HK-2 (cell line): ENCODE results near the gene FCHSD2.
"Not testable (repeated sequence)": the region's sequence is repeated elsewhere in the genome, so short reads cannot be mapped to it uniquely, and the experiment has no call there.

Experiments
- DNase-seq: peaks from one replicate; pipeline ENCODE4 v3.0.0-alpha.2; 2018; ENCODE audit not compliant: unreplicated experiment

FCHSD2 gene

DNA sequence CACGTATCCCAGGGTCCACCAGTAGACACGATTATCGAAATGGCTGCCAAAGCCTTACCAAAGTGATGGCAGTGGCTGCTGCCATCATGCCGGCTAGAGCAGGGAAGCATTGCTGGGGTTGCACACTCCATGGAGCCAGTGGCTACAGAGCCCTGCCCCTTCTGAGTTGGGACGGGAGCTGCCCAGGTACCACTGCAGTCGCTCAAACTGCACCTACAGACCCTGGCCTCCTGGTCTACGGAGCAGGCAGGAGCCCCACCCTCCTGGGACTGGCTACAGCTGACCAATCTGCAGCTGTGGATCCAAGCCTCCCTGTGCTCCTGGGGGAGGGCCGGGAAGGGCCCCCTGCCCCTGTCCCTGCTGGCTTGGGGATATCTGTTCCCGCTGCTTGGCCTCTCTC lies 216.5 kb downstream of the FCHSD2 start:
- DNase-seq: no peak

DNA sequence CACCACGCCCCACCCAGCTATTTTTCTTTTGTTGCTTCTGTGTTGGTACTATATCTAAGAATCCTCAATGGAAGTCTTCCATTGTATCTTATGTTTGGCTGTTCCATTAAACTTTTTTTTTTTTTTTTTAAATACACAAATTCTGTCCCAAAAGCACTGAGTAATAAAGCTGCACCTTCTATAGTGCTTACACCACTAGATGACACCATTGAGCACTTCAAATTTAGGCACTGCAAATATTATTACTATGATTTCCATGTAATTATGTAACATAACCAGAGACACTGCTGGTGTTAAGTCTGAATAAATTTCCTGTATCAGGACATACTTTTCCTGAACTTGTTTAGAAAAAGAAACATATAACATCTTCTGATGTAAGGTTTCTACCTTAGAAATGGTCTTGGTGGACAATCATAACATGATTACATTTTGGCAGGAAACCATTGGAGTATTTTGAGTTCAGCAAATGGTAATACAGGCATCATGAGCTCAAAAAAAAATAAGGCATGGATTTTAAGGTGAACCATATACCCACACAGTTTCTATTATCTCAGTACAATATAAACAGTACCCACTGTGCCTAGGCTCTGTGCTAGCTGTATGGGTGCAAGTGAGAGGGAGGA lies 217.4 kb downstream of the FCHSD2 start:
- DNase-seq: no peak

DNA sequence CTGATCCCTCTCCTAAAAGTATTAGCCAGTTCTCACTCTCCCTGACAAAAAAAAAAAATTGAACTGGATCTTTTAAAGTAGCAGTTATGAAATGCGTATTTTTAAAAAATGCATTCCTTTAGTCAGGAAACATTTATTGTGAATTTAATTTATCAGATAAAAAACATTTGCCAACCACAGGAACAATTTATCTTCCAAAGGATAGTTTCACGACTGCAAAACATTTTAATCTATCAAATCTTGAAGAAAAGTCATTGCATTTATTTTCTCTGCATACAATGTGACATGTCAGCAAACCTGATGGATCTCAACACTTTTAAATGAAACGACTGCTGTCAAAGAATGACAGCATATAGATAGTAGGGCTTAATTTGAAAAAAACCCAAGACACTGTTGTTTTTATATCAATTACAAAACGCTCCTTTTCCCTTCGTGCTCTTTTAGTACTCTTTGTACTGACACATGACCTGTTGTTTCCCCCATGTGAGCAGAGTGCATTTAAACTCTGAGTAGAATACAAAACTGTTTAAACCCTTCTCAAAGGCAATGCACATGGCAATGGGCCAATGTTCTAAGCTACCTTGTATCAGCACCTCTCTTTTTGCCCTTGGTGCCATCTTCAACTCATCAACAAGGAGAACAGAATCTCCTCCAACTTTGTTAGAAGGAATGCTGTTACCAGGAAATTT lies 220.9 kb downstream of the FCHSD2 start:
- no peak for DNase-seq

DNA sequence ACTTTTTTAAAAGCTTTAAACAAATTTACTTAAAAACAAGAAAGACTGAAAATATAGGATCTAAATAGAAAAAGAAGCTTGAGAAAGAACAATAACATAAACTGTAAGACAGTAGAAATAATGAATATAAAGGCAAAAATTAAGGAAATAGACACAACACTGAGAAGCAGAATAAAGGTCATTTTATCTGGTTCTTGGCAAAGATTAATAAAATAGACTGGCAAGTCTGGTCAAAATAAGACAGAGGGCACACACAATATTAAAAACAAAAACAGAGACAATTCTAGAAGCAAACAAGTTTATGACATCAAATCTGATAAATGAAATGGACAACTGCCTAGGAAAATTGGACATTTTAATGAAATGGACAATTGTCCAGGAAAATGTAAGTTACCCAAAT lies 222.1 kb downstream of the FCHSD2 start:
- DNase-seq: no peak

DNA sequence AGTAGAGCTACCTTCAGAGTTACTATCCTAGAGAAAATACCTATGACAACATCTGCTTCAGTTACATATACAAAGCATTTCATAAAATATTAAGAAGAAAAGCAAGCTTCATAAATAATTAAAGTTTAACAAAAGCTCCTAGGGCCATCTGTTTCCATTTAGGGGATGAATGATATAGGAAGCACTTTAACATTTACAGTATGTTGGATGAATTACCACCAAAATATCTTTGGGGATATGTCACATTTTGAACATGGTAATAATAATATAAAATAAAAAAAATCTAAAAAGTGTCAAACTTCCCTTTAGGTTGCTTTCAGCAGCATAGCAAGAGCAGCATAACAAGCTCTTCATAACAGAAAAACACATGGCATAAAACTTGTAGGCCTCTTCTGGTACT lies 223.3 kb downstream of the FCHSD2 start:
- no peak for DNase-seq

DNA sequence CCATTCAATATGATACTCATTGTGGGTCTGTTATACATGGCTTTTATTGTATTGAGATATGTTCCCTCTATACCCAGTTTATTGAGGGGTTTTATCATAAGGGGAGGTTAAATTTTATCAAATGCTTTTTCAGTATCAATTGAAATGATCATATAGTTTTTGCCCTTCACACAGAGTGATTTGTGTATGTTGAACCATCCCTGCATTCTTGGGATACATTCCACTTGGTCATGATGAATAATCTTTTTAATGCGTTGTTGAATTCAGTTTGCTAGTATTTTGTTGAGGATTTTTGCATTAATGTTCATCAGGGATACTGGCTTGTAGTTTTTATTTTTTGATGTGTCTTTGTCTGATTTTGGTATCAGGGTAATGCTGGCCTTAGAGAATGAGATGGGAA lies 229.9 kb downstream of the FCHSD2 start:
- no peak for DNase-seq

DNA sequence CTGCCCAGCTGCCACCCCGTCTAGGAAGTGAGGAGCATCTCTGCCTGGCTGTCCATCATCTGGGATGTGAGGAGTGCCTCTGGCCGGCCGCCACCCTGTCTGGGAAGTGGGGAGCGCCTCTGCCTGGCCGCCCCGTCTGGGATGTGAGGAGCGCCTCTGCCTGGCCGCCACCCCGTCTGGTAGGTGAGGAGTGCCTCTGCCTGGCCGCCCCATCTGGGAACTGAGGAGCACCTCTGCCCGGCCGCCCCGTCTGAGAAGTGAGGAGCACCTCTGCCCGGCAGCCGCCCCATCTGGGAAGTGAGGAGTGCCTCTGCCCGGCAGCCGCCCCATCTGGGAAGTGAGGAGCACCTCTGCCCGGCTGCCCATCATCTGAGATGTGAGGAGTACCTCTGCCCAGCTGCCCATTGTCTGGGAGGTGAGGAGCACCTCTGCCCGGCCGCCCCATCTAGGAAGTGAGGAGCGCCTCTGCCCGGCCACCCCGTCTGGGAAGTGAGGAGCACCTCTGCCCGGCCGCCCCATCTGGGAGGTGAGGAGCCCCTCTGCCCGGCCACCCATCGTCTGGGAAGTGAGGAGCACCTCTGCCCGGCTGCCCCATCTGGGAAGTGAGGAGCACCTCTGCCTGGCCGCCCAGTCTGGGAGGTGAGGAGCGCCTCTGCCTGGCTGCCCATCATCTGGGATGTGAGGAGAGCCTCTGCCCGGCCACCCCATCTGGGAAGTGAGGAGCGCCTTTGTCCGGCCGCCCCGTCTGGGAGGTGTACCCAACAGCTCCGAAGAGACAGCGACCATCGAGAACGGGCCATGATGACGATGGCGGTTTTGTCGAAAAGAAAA lies 232.3 kb downstream of the FCHSD2 start:
- not testable (repeated sequence) for DNase-seq

DNA sequence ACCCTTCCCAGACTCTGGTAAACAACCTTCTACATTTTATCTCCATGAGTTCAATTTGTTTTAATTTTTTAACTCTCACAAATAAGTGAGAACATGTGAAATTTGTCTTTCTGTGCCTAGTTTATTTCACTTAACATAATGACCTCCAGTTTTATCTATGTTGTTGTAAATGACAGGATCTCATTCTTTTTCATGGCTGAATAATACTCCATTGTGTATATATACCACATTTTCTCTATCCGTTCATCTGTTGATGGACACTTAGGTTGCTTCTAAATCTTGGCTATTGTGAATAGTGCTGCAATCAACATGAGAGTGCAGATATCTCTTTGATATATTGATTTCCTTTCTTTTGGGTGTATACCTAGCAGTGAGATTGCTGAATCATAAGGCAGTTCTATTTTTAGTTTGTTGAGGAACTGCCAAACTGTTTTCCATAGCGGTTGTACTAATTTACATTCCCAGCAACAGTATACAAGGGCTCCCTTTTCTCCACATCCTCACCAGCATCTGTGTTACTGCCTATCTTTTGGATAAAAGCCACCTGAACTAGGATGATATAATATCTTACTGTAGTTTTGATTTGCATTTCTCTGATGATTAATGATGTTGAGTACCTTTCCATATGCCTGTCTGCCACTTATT lies 234.0 kb downstream of the FCHSD2 start:
- no peak for DNase-seq

DNA sequence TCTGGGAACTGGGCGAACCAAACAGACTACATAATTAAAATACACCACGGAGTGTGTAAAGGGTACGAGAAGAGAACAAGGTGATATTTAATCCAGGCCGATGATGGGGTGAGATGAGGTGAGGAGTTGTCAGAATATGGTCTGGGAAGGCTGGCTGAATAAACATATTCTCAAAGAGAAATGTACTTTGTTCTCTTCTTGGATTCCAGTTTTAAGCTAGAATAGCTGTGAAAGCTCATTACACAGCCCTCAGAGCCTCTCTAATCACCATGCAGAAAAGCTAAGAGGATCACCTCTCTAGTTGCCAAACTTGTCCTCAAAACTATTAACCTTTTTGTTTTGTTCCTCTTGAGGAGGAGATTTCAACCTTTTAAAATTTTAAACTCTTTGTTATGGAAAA lies 238.1 kb downstream of the FCHSD2 start:
- no peak for DNase-seq

DNA sequence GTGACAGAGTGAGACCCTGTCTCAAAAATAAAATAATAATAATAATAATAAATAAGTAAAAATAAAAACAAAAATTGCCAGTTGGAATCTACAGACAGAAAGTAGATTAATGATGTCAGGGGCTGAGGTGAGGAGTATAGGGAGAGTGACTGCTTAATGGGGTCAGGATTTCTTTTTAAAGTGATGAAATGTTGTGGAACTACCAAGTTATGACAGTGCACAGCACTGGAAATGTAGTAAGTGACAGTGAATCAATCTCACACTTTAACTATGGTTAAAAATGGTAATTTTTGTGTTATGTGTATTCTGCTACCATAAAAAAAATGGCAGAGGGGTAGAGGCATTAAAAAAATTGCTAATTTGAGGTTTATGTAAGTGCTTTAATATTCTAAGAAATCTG lies 240.7 kb downstream of the FCHSD2 start:
- no peak for DNase-seq

DNA sequence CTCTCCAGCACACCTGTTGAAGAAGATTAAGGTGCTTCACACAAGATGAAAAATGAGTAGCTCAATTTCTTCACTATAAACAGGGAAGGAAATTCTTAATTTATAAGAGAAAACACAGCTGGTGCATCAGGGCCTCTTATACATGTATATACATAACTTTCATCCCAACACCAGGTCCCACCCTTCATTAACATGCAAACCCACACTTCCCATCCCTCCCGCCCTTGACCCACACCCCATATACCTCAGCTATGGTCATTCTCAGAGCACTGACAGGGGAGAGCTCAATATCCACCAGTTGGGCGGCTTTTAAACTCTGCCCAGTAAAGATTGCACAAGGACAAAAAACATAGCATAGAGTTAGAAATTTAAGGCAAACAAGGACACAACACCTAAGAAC lies 242.1 kb downstream of the FCHSD2 start:
- no peak for DNase-seq

DNA sequence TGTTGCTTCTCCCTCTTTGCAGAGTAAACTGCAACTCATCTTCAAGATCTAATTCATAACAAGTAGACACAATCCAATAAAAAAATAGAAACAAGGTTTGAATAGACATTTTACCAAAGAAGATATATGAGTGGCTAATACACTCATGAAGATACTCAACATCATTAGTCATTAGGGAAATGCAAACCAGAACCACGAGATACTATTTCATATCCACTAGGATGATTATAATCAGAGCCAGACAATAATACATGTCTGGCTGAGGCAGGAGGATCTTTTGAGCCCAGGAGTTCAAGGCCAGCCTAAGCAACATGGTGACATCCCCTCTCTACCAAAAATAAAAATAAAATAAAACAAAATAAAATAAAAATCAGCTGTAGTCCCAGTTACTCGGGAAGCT lies 242.9 kb downstream of the FCHSD2 start:
- no peak for DNase-seq

DNA sequence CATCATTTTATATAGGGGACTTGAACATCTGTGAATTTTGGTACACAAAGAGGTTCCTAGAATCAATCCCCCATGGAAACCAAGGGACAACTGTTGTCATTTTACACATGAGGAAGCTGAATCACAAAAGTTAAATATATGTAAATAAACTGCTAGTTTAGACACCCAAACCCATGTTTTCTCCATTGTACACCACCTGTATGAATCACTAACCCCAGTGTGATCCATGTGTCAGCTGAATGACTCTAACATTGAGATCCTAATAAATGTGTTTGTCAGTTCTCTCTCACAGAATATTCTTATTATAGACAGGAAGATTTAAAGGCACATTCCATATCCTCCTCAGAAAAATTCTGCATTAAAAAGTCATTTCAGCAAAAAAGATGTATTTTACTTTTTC lies 244.6 kb downstream of the FCHSD2 start:
- DNase-seq: no peak

DNA sequence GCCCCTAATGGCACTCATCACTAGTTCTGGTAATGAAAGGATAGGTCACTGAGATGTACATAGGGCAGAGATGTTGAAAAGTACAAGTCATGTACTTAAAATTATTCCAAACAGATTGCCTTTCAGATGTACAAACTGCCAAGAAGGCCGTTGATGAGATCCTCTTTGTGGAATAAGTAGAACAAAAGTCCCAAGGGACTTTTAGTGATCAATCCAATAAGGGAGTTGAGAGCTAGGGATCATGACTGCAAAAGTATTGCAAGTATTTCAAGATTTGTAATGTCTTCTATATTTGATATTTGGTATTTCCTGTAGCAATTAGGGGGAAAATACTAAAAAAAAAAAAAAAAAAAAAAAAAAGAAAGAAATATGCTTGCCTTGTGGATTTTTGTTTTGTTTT lies 245.7 kb downstream of the FCHSD2 start:
- no peak for DNase-seq

DNA sequence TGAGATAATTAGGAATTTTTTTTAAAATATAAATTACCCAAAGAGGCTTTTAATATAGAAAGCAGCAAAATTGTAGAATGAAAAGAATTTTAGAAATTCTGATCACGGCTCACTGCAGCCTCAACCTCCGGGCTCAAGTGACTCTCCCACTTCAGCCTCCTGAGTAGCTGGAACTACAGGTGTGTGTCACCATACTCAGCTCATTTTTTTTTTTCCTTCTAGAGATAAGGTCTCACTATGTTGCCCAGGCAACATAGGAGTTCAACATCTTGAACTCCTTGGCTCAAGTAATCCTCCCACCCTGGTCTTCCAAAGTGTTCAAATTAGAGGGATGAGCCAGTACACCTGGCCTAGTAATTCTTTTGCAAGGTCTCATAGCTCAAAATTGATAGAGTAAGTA lies 251.2 kb downstream of the FCHSD2 start:
- no peak for DNase-seq

DNA sequence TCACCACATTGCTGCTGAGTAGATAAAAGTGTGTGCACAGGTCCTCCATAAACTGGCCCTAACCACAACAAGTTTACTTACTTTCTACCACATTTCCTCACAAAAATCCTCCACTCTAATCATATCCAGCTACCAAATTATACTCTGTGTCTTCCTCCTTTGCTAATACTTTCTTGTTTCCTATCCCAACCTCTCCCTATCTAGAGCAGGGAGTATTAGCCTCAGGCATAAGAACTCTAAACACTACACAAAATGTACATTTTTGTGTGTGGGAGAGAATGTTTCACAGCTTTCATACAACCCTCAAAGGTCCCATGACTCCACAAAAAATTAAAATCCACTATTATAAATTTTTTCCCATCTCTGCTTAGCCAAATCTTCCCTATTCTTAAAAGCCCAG lies 255.5 kb downstream of the FCHSD2 start:
- DNase-seq: no peak

DNA sequence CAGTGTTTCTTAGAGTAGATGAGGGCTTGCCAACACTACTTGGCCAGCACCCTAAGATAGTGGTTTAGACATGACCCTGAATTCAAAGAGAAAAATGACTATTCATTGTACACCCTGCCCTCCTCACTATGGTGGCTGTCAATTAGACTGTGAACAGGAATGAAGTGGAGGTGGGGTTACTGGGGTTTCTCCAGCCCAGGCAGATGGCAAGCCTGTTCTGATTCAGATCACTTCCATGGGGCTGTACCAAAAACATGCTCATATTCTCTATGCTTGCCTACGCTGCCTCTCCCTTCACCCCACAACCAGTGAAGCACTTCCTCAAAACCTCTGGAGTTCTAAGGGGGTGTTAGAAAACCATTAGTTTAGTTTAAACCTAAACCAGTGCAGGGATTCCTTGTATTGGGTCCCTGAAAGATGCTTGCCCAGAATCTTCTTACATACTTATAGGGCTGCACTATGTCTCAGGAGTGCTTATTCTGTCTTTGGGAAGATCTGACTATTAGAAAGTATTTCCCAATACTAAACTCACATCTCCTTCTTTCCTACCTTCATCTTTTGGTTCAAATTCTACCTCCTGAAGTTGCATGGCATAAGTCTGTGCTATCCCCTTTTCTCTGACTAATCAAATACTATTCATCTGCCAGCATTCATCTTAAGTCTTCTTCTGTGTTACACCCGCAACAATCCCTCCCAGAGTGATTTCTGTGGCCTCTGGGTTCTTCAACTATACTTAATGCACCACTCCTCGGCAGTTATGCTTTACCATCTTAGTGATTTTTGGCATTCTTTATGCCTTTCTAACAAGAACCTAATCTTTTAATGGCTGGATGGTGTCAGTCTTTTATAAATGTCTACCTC lies 256.1 kb downstream of the FCHSD2 start:
- DNase-seq: no peak

DNA sequence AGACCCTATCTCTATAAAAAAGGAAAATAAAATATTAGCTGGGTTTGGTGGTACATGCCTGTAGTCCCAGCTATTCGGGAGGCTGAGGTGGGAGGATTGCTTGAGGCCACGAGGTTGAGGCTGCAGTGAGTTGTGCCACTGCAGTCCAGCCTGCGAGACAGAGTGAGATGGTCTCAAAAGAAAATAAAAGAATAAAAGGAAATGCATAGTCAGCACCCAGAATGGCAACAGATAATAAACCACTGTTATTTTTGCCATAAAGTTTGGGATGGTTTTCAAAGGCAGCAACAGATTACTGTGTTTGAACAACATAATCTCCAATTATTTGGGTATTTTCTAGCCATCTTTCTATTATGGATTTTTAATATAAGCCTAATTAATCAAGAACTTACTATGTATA lies 266.0 kb downstream of the FCHSD2 start:
- no peak for DNase-seq

DNA sequence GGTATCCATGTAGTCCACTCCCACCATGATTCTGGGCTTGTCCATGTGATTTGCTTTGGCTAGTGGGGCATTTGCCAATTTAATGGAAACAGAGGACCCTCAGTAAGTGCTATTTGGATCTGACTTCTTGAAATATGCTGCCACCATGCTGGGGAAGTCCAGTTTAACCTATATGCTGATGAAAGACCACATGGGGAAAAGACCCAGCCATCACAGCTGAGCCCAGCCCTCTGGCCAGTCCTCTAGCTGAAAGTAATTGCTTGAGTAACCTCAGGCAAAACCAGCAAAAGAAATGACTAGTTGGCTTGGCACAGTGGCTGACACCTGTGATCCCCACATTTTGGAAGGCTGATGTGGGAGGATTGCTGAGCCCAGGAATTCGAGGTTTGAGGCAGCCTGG lies 266.4 kb downstream of the FCHSD2 start:
- no peak for DNase-seq

DNA sequence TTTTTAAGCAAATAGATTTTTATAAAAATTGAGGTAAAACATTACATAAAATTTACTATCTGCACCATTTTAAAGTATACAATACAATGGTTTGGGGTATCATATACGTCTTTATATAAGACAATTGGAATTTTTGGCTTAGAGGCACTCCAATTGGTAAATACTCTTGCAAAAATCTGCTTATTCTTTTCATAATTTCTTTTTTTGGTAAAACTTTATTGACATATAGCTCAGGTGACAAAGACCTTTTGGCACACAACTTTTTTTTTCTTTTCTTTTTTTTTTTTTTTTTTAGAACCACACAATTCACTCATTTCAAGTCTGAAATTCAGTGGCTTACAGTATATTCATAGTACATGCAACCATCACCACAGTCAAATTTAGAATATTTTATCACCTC lies 270.1 kb downstream of the FCHSD2 start:
- DNase-seq: no peak

DNA sequence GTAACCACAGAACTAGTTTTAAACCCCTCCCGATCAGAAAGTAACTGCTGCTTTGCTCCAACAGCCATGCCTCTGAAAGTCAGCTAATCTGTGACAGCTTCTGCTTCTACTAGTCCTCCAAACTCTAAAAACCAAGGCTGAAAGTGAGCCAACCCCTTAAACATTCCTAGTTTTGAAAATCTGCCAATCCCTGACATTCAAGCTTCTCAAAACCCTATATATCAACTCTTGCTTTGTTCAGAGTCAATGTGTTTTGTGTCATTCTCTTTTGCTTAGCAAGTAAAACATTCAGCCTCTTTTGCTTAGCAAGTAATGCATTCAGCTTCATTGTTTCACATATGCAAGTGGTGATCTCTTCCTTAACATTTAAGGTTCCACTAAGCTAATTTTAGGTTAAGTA lies 271.0 kb downstream of the FCHSD2 start:
- DNase-seq: no peak

DNA sequence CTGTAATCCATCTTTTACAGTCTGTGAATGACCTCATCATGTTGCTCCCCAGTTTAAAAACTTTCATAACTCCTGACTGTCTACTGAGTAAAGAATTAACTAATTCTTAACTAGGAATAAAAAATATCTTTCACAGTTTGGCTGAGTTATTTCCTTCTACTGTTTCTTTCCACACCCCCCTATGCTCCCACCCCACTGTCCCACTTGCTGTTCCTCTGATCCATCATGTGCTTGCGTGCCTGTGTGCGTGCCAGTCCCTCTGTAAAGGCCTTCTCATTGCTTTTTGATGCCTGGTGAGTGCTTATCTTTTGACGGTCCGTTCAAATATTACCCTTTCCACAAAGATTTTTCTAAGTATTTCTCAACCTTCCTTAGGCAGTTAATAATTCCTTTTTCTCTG lies 272.3 kb downstream of the FCHSD2 start:
- no peak for DNase-seq
